OCI-LY3 (cell line): ENCODE measurements around the gene FRMD4B.

Experiments used
- EZH2phosphoT487 ChIP-seq: fragments of 200-600 bp; shearing (Covaris generic); IDR thresholded peaks from 2 replicates; pipeline ENCODE4 v1.6.1; 2018; ENCODE audit warnings: antibody characterized with exemption, mixed run types, low read depth
- TF ChIP-seq, protein P1 (sequence below): fragments of 200-600, 300-600 bp; sonication (generic); IDR thresholded peaks from 2 replicates; pipeline ENCODE4 v1.5.1; 2014; ENCODE audit warnings: antibody characterized with exemption, low read length, low read depth

DNA sequence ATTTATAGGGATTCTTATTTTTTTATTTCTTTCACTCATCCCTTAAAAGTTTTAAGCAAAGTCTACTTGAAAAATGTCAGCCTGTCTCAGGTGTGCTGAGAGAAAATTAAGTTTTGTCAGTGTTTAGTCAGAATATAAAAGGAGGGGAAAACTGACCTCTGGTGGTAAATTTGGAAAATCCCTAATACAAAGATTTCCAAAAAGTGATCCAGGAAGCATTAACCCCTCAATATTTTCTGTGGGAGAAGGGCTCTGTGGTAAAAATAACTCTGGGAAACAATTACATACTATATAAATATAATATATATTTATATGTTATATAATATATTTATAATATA is 41.0 kb upstream of the FRMD4B start:
- TF ChIP-seq, protein P1, sequence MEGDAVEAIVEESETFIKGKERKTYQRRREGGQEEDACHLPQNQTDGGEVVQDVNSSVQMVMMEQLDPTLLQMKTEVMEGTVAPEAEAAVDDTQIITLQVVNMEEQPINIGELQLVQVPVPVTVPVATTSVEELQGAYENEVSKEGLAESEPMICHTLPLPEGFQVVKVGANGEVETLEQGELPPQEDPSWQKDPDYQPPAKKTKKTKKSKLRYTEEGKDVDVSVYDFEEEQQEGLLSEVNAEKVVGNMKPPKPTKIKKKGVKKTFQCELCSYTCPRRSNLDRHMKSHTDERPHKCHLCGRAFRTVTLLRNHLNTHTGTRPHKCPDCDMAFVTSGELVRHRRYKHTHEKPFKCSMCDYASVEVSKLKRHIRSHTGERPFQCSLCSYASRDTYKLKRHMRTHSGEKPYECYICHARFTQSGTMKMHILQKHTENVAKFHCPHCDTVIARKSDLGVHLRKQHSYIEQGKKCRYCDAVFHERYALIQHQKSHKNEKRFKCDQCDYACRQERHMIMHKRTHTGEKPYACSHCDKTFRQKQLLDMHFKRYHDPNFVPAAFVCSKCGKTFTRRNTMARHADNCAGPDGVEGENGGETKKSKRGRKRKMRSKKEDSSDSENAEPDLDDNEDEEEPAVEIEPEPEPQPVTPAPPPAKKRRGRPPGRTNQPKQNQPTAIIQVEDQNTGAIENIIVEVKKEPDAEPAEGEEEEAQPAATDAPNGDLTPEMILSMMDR: no peak
- TF ChIP-seq EZH2phosphoT487: no peak
